Heart right ventricle (tissue), 16 donors: Measurements from ENCODE around the gene SF3B2. TPM values are rescaled to one million over a fixed set of nuclear protein-coding genes. Genes with fewer than 3 reads are reported as not detected.

ENCODE experiments used
- ATAC-seq, 8 donors: fragments of 200-7000 bp; cut with Tn5 transposase; one replicate each; pipeline ENCODE4 v1.9.1; 2020; ENCODE audit warnings: mild to moderate bottlenecking in 8 of 8, moderate library complexity in 8 of 8, moderate number of reproducible peaks in 1 of 8
- DNase-seq, 2 donors: peaks; one replicate each; pipeline ENCODE4 v3.0.0-alpha.2; 2020
- H3K27ac ChIP-seq, 10 donors: fragments of 200-600 bp; sonication (generic) in 2 of 10; one replicate each; pipeline versions ENCODE4 v1.5.0 to v1.8.0; 2020 to 2022; ENCODE audit warnings: mild to moderate bottlenecking in 3 of 10
- H3K27me3 ChIP-seq, 7 donors: fragments of 200-600 bp; one replicate each; pipeline ENCODE4 v1.8.0; 2021 to 2022; ENCODE audit warnings: mild to moderate bottlenecking in 2 of 7
- H3K36me3 ChIP-seq, 9 donors: fragments of 200-600 bp; sonication (generic) in 1 of 9; one replicate each; pipeline versions ENCODE4 v1.5.0 to v1.8.0; 2020 to 2022; ENCODE audit warnings: mild to moderate bottlenecking in 2 of 9
- H3K4me1 ChIP-seq, 9 donors: fragments of 200-600 bp; sonication (generic) in 1 of 9; one replicate each; pipeline versions ENCODE4 v1.5.0 to v1.8.0; 2020 to 2022; ENCODE audit warnings: mild to moderate bottlenecking in 4 of 9
- H3K4me3 ChIP-seq, 10 donors: fragments of 200-600 bp; sonication (generic) in 2 of 10; one replicate each; pipeline versions ENCODE4 v1.5.0 to v1.8.0; 2020 to 2022; ENCODE audit warnings: mild to moderate bottlenecking in 7 of 10, moderate library complexity in 2 of 10
- H3K9me3 ChIP-seq, 11 donors: fragments of 200-600 bp in 10 of 11; sonication (generic) in 2 of 11; one replicate each; pipeline versions ENCODE4 v1.5.0 to v1.8.0; 2013 to 2022; ENCODE audit warnings: mild to moderate bottlenecking in 2 of 11, control low read depth in 1 of 11, moderate library complexity in 1 of 11
- CTCF ChIP-seq, 9 donors: fragments of 200-600 bp; sonication (generic) in 2 of 9; IDR thresholded peaks; one replicate each; pipeline versions ENCODE4 v1.5.0 to v1.8.0; 2021 to 2022; ENCODE audit warnings: antibody characterized with exemption in 9 of 9, mild to moderate bottlenecking in 5 of 9, moderate library complexity in 1 of 9
- WGBS, 2 donors: extraction: QIAGEN DNeasy Blood & Tissue Kit; methylation state at CpG; one replicate each; pipeline ENCODE4 v1.1.7; 2013; ENCODE audit warnings: inconsistent platforms in 1 of 2; 5-methylcytosine and 5-hydroxymethylcytosine counted together
- intact Hi-C, 10 donors: fragments of 100-400 bp; cut with DNase I; formaldehyde crosslinking; loops; one replicate each; pipeline versions ENCODE4 v1.11.1 to v1.14.2; 2022
- polyA plus RNA-seq, 2 donors: library from polyadenylated mRNA; stranded (reverse); fragments of 200-250 nt; gene quantifications; one replicate each; pipeline ENCODE4 v1.2.3, GENCODE V29; 2013
- total RNA-seq, 10 donors: library from RNA; stranded (reverse); fragmentation: NEBNext Ultra II Directional in 3 of 10; extraction: Animal tissue kit (Norgen Biotek cat#: 25700) in 3 of 10; gene quantifications; one replicate each; pipeline versions ENCODE4 v1.2.1 to v1.2.4, GENCODE V29; 2021 to 2023
- donor health status: Arrhythmogenic right ventricular cardiomyopathy.
- donor health status: ischemic (EF 13 %, LVEDD 7.1; RV severe dilation, severe dysfunction).
- donor health status: healthy with polysubstance abuse.
- donor health status: DM: no; HTN: yes; CAD: no.
- donor health status: DM: no; HTN: no; CAD: no.
- donor health status: ischemic (EF 25% LVEDD 6.9; RV normal size, moderate dysfunction).
- donor health status: ischemic (EF 25% LVEDD 5.7; RV mildly dilated, moderate dysfunction).
- donor health status: healthy.
- donor health status: DM: yes; HTN: yes; CAD: no.
- donor health status: Ischemic cardiomyopathy.
- donor health status: ischemic (EF 35%, LVEDD 5.7; RV mildly dilated, moderate dysfunction).
- donor health status: nonischemic (EF 11% LVEDD 7.7; RV severe dilation, severe dysfunction).
- donor health status: DM: yes; HTN: yes; CAD: no.
- donor health status: PGD.
- donor health status: ischemic (EF 29% LVEDD 5.4; RV normal size, mild dysfunction).
- donor health status: nonischemic (EF 23%, LVEDD 6.1; RV moderate dilation, normal function).

Gene SF3B2
- total and polyA plus RNA-seq, 12 donors: 46.5 to 94.9 (median 72.7) TPM

- peak overlapping the region in 3 of 10 donors; percentile 92 to 99 (median 94) for H3K27ac ChIP-seq
- peaks cover 0 to 64% (median 16%) of the 10 kb centered on the region in 9 donors for H3K36me3 ChIP-seq
- WGBS, 2 donors: 92 to 93% methylated on average over 3 of the region's 3 CpGs
- H3K9me3 ChIP-seq: no peaks in the 10 kb centered on the region
- no peak for TF ChIP-seq CTCF (IDR thresholded peaks at IDR 0.05)
- peak overlapping the region in 2 of 10 donors; percentile 81 to 94 for H3K4me3 ChIP-seq
- H3K27me3 ChIP-seq: no peaks in the 10 kb centered on the region
- peaks cover 12 to 53% (median 37%) of the 10 kb centered on the region in 9 donors for H3K4me1 ChIP-seq
- ATAC-seq (no peak), DNase-seq (no peak)
- intact Hi-C loops: loop anchor here in 4 of 10 donors (5.0 to 10.0 kb wide), 3 partner anchors 45 to 63 kb away; no protein-coding TSS in a partner anchor
Measured at GRCh38 chr11:66072081-66072480, 19.9 kb downstream of the SF3B2 start.

DNA sequence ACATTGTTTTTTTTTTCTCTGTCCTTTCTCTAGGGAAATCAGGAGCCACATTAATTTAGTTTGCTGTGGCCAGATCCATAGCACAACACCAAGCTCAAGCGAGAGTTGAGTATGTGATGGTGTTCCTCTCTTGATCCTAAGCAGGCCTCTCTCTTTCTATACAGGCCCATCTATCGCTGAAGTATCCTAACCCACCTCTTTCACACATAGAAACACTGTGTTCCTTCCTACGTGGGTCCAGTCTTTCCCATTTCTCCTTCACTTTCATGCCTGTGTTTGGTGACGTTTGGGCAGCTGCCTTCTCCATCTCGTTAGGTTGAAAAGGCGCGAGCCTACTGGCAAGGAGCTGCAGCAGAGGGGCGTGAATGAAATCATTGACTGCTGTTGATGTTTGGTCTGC, 20.4 kb downstream of the SF3B2 start:
- Histone ChIP-seq H3K27me3 (no peaks in the 10 kb centered on the region), H3K4me1 (peaks cover 12 to 51% (median 37%) of the 10 kb centered on the region in 9 donors), H3K36me3 (peaks cover 0 to 64% (median 11%) of the 10 kb centered on the region in 9 donors), H3K4me3 (no peak overlapping the region), H3K9me3 (no peaks in the 10 kb centered on the region), H3K27ac (no peak overlapping the region)
- no peak for TF ChIP-seq CTCF (IDR thresholded peaks at IDR 0.05)
- 76% methylated on average over 8 of the region's 8 CpGs for WGBS, 2 donors
- ATAC-seq (no peak), DNase-seq (no peak)
- intact Hi-C loops: loop anchor here in 4 of 10 donors (5.0 to 10.0 kb wide), 3 partner anchors 45 to 62 kb away; no protein-coding TSS in a partner anchor

GRCh38 chr11:66073669-66074068, 21.5 kb downstream of the SF3B2 start:
- Histone ChIP-seq H3K4me3 (no peak overlapping the region), H3K36me3 (peaks cover 0 to 60% (median under 1%) of the 10 kb centered on the region in 9 donors), H3K27me3 (no peaks in the 10 kb centered on the region), H3K27ac (no peak overlapping the region), H3K9me3 (no peaks in the 10 kb centered on the region), H3K4me1 (peaks cover 6 to 44% (median 28%) of the 10 kb centered on the region in 9 donors)
- intact Hi-C loops: loop anchor here in 4 of 10 donors (5.0 to 10.0 kb wide), 3 partner anchors 44 to 61 kb away; no protein-coding TSS in a partner anchor
- WGBS, 2 donors: 100% methylated on average over 1 of the region's 1 CpG
- DNase-seq (no peak), ATAC-seq (no peak)
- no peak for TF ChIP-seq CTCF (IDR thresholded peaks at IDR 0.05)

DNA sequence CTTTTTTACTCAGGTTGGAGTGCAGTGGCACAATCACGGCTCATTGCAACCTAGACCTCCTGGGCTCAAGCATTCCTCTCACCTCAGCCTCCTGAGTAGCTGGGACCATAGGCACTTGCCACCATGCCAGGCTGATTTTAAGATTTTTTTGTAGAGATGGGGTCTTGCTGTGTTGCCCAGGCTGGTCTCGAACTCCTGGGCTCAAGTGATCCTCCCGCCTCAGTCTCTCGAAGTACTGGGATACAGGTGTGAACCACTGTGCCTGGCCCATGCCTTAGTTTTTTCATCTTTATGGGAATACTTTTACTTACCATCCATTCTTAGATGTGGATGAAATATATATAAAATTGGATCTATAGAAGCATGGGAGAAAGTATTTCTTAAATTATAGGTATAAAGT, 23.1 kb downstream of the SF3B2 start:
- Histone ChIP-seq H3K9me3 (no peaks in the 10 kb centered on the region), H3K27me3 (no peaks in the 10 kb centered on the region), H3K4me1 (peaks cover 0 to 40% (median 22%) of the 10 kb centered on the region in 9 donors), H3K36me3 (peaks cover 0 to 57% (median 0%) of the 10 kb centered on the region in 9 donors), H3K27ac (no peak overlapping the region), H3K4me3 (no peak overlapping the region)
- no peak for ATAC-seq
- DNase-seq: no peak
- intact Hi-C loops: loop anchor here in 3 of 10 donors (10.0 kb wide), 2 partner anchors 50 to 60 kb away; no protein-coding TSS in a partner anchor
- 98% methylated on average over 4 of the region's 4 CpGs for WGBS, 2 donors
- TF ChIP-seq CTCF (IDR thresholded peaks at IDR 0.05): no peak
